Measurements from ENCODE around the gene CDC42BPA. TPM values are rescaled to one million over a fixed set of nuclear protein-coding genes. Genes with fewer than 3 reads are reported as not detected.

CDC42BPA gene
- polyA plus RNA-seq, 3 donors: 0.20 to 0.45 (median 0.39) TPM

GRCh38 chr1:227299688-227300087 is 18.6 kb downstream of the CDC42BPA start:
- H3K9me3 ChIP-seq (replicated peaks in 1 of 2; ENCODE audit: control insufficient read depth in 1 of 2, insufficient read depth in 1 of 2, low read length in 2 of 2): no peaks in the 10 kb centered on the region
- H4K20me1 ChIP-seq (ENCODE audit: insufficient read depth, low read length): no peaks in the 10 kb centered on the region
- no peak overlapping the region for H3K4me3 ChIP-seq (replicated peaks in 1 of 3; ENCODE audit: low read depth in 2 of 3, low read length in 3 of 3)
- Mint-ChIP-seq H3K4me3 (no peak overlapping the region), H3K27me3 (ENCODE audit: low read depth in 3 of 3) (no peaks in the 10 kb centered on the region), H3K36me3 (no peaks in the 10 kb centered on the region), H3K27ac (no peak overlapping the region), H3K4me1 (peaks cover 5% of the 10 kb centered on the region), H3K9me3 (peaks cover 0 to 2% (median 0%) of the 10 kb centered on the region in 7 donors)
- no peak overlapping the region for H3K9ac ChIP-seq (ENCODE audit: insufficient read depth, low read length, poor library complexity, severe bottlenecking)
- intact Hi-C loops (cut with micrococcal nuclease): no loop called here
- H3K79me2 ChIP-seq (ENCODE audit: insufficient read depth, low read length): no peaks in the 10 kb centered on the region
- H3K27me3 ChIP-seq (ENCODE audit: control insufficient read depth in 2 of 2, insufficient read depth in 2 of 2, low read length in 2 of 2): no peaks in the 10 kb centered on the region
- no peak for DNase-seq
- no peak overlapping the region for H3K4me2 ChIP-seq (replicated peaks; ENCODE audit: extremely low read depth, low read length, poor library complexity, severe bottlenecking)
- WGBS (ENCODE audit: insufficient coverage): no CpG with 5 or more reads among the region's 4 CpGs
- no peak overlapping the region for H3K27ac ChIP-seq (ENCODE audit: low read depth in 1 of 2, low read length in 2 of 2)
- H2AFZ ChIP-seq (ENCODE audit: insufficient read depth, low read depth, low read length, poor library complexity, severe bottlenecking): no peak overlapping the region
- H3K4me1 ChIP-seq (ENCODE audit: control insufficient read depth in 1 of 2, insufficient read depth in 2 of 2, low read length in 2 of 2): no peaks in the 10 kb centered on the region
- no peaks in the 10 kb centered on the region for H3K36me3 ChIP-seq (replicated peaks in 1 of 2; ENCODE audit: control insufficient read depth in 1 of 2, insufficient read depth in 2 of 2, low read length in 2 of 2)
- TF ChIP-seq CTCF (IDR thresholded peaks at IDR 0.05): no peak

- H3K27ac Mint-ChIP-seq: no peak overlapping the region
- Histone ChIP-seq H3K79me2 (ENCODE audit: insufficient read depth, low read length) (no peaks in the 10 kb centered on the region), H3K4me3 (replicated peaks in 1 of 3; ENCODE audit: low read depth in 2 of 3, low read length in 3 of 3) (no peak overlapping the region), H3K27ac (ENCODE audit: low read depth in 1 of 2, low read length in 2 of 2) (no peak overlapping the region), H3K9ac (ENCODE audit: insufficient read depth, low read length, poor library complexity, severe bottlenecking) (no peak overlapping the region), H3K4me2 (replicated peaks; ENCODE audit: extremely low read depth, low read length, poor library complexity, severe bottlenecking) (no peak overlapping the region), H3K4me1 (ENCODE audit: control insufficient read depth in 1 of 2, insufficient read depth in 2 of 2, low read length in 2 of 2) (no peaks in the 10 kb centered on the region), H3K9me3 (replicated peaks in 1 of 2; ENCODE audit: control insufficient read depth in 1 of 2, insufficient read depth in 1 of 2, low read length in 2 of 2) (no peaks in the 10 kb centered on the region), H2AFZ (ENCODE audit: insufficient read depth, low read depth, low read length, poor library complexity, severe bottlenecking) (no peak overlapping the region), H4K20me1 (ENCODE audit: insufficient read depth, low read length) (no peaks in the 10 kb centered on the region), H3K36me3 (replicated peaks in 1 of 2; ENCODE audit: control insufficient read depth in 1 of 2, insufficient read depth in 2 of 2, low read length in 2 of 2) (no peaks in the 10 kb centered on the region), H3K27me3 (ENCODE audit: control insufficient read depth in 2 of 2, insufficient read depth in 2 of 2, low read length in 2 of 2) (no peaks in the 10 kb centered on the region)
- intact Hi-C loops (cut with micrococcal nuclease): no loop called here
- no peaks in the 10 kb centered on the region for H3K27me3 Mint-ChIP-seq (ENCODE audit: low read depth in 3 of 3)
- DNase-seq: no peak
- no peaks in the 10 kb centered on the region for H3K36me3 Mint-ChIP-seq
- no peak for TF ChIP-seq CTCF (IDR thresholded peaks at IDR 0.05)
- no peak overlapping the region for H3K4me3 Mint-ChIP-seq
- peaks cover 5% of the 10 kb centered on the region for H3K4me1 Mint-ChIP-seq
- H3K9me3 Mint-ChIP-seq: peaks cover 0 to 2% (median 1%) of the 10 kb centered on the region in 7 donors
Measured at GRCh38 chr1:227299241-227299627, 19.1 kb downstream of the CDC42BPA start.
